Liver (tissue), 9 donors: ENCODE measurements around the gene OR3A3. TPM values are rescaled to one million over a fixed set of nuclear protein-coding genes. Genes with fewer than 3 reads are reported as not detected.
"Not testable (repeated sequence)": the region's sequence is repeated elsewhere in the genome, so short reads cannot be mapped to it uniquely, and the experiment has no call there.

Experiments used
- DNase-seq: peaks from one replicate; pipeline ENCODE4 v3.0.0-alpha.2; 2017; ENCODE audit warnings: low spot score
- H3K27ac ChIP-seq, 2 donors: one replicate each; pipeline ENCODE4 v1.7.0; 2013; ENCODE audit warnings: inconsistent platforms in 2 of 2, low read length in 2 of 2, control low read depth in 1 of 2, low read depth in 1 of 2, mild to moderate bottlenecking in 1 of 2
- H3K27me3 ChIP-seq, 4 donors: one replicate each; pipeline versions ENCODE4 v1.6.1 to v1.7.0; 2013; ENCODE audit warnings: low read length in 3 of 4, inconsistent platforms in 1 of 4, mild to moderate bottlenecking in 1 of 4, moderate library complexity in 1 of 4; ENCODE audit not compliant: control insufficient read depth in 4 of 4, insufficient read depth in 4 of 4
- H3K36me3 ChIP-seq, 4 donors: one replicate each; pipeline versions ENCODE4 v1.6.1 to v1.7.0; 2013; ENCODE audit warnings: low read length in 3 of 4, mild to moderate bottlenecking in 3 of 4, low read depth in 1 of 4, moderate library complexity in 1 of 4; ENCODE audit not compliant: control insufficient read depth in 4 of 4, insufficient read depth in 3 of 4
- H3K4me1 ChIP-seq, 4 donors: one replicate each; pipeline versions ENCODE4 v1.6.1 to v1.7.0; 2013; ENCODE audit warnings: low read length in 3 of 4, mild to moderate bottlenecking in 3 of 4, moderate library complexity in 1 of 4; ENCODE audit not compliant: control insufficient read depth in 4 of 4, insufficient read depth in 4 of 4
- H3K4me3 ChIP-seq, 3 donors: one replicate each; pipeline versions ENCODE4 v1.6.1 to v1.7.0; 2013; ENCODE audit warnings: low read length in 3 of 3, control low read depth in 1 of 3, low read depth in 1 of 3, mild to moderate bottlenecking in 1 of 3
- H3K9ac ChIP-seq, 2 donors: one replicate each; pipeline ENCODE4 v1.7.0; 2013; ENCODE audit warnings: low read length in 2 of 2, mild to moderate bottlenecking in 2 of 2, moderate library complexity in 2 of 2, control low read depth in 1 of 2, low read depth in 1 of 2
- H3K9me3 ChIP-seq, 4 donors: one replicate each; pipeline versions ENCODE4 v1.6.1 to v1.7.0; 2013; ENCODE audit warnings: low read length in 3 of 4; ENCODE audit not compliant: control insufficient read depth in 4 of 4
- EGR1 ChIP-seq, 2 donors: IDR thresholded peaks; 2 replicates each; pipeline ENCODE4 v1.6.1; 2016 to 2018; ENCODE audit warnings: antibody characterized with exemption in 2 of 2, low read depth in 2 of 2
- FOXA1 ChIP-seq: IDR thresholded peaks from 2 replicates; pipeline ENCODE4 v1.6.1; 2016; ENCODE audit warnings: antibody characterized with exemption
- FOXA2 ChIP-seq: IDR thresholded peaks from 2 replicates; pipeline ENCODE4 v1.6.1; 2016; ENCODE audit warnings: antibody characterized with exemption
- GABPA ChIP-seq, 2 donors: IDR thresholded peaks in 1 of 2; conservative IDR thresholded peaks in 1 of 2; 2 replicates each; pipeline ENCODE4 v1.6.1; 2016; ENCODE audit warnings: antibody characterized with exemption in 2 of 2, mild to moderate bottlenecking in 1 of 2, moderate library complexity in 1 of 2
- HNF4A ChIP-seq, 2 donors: conservative IDR thresholded peaks; 2 replicates each; pipeline ENCODE4 v1.6.1; 2016; ENCODE audit warnings: antibody characterized with exemption in 2 of 2, mild to moderate bottlenecking in 2 of 2
- NR2F2 ChIP-seq: IDR thresholded peaks from 2 replicates; pipeline ENCODE4 v1.6.1; 2016; ENCODE audit warnings: antibody characterized with exemption
- RAD21 ChIP-seq, 2 donors: IDR thresholded peaks; 2 replicates each; pipeline ENCODE4 v1.6.1; 2016; ENCODE audit warnings: antibody characterized with exemption in 2 of 2, mild to moderate bottlenecking in 2 of 2
- RXRA ChIP-seq, 2 donors: IDR thresholded peaks; 2 replicates each; pipeline ENCODE4 v1.6.1; 2017 to 2018; ENCODE audit warnings: antibody characterized with exemption in 2 of 2, mild to moderate bottlenecking in 1 of 2
- SP1 ChIP-seq: IDR thresholded peaks from 2 replicates; pipeline ENCODE4 v1.6.1; 2018; ENCODE audit warnings: antibody characterized with exemption, mild to moderate bottlenecking
- TAF1 ChIP-seq: conservative IDR thresholded peaks from 2 replicates; pipeline ENCODE4 v1.6.1; 2016; ENCODE audit warnings: antibody characterized with exemption, mild to moderate bottlenecking
- YY1 ChIP-seq: IDR thresholded peaks from 2 replicates; pipeline ENCODE4 v1.6.1; 2016; ENCODE audit warnings: antibody characterized with exemption, mild to moderate bottlenecking
- WGBS: extraction: QIAGEN DNeasy Blood & Tissue Kit; methylation state at CpG from one replicate; pipeline ENCODE4 v1.1.7; 2013; 5-methylcytosine and 5-hydroxymethylcytosine counted together
- polyA plus RNA-seq, 2 donors: library from polyadenylated mRNA; stranded (reverse) in 1 of 2; unstranded in 1 of 2; fragments of 200-250 nt in 1 of 2; fragments of >200 nt in 1 of 2; fragmentation: Nextera tagmentation in 1 of 2; extraction: Ambion mirVana in 1 of 2; gene quantifications; one replicate each; pipeline versions ENCODE4 v1.2.1 to v1.2.3, GENCODE V29; 2013 to 2015
- total RNA-seq, 2 donors: library from RNA; depleted of rRNA; stranded (reverse); fragments of >200 nt; gene quantifications; one replicate each; pipeline ENCODE4 v1.2.3, GENCODE V29; 2014
- TF ChIP-seq, protein P1 (sequence below): IDR thresholded peaks from 2 replicates; pipeline ENCODE4 v1.6.1; 2016; ENCODE audit warnings: antibody characterized with exemption
- TF ChIP-seq, protein P2 (sequence below): IDR thresholded peaks from 2 replicates; pipeline ENCODE4 v1.6.1; 2016; ENCODE audit warnings: antibody characterized with exemption, mild to moderate bottlenecking
- TF ChIP-seq, protein P3 (sequence below): IDR thresholded peaks from 2 replicates; pipeline ENCODE4 v1.6.1; 2016; ENCODE audit warnings: antibody characterized with exemption
- TF ChIP-seq, protein P4 (sequence below): fragments of 150-350 bp; IDR thresholded peaks from 2 replicates; pipeline ENCODE4 v1.5.1; 2017; ENCODE audit warnings: improper control_type of control experiment, low read depth, low read length; ENCODE audit not compliant: missing input control
- donor health status: healthy.
- donor health status: healthy.
- donor health status: healthy.
- donor health status: healthy.
- donor health status: healthy.

OR3A3 gene
- total and polyA plus RNA-seq, 4 donors, result not detected

DNA sequence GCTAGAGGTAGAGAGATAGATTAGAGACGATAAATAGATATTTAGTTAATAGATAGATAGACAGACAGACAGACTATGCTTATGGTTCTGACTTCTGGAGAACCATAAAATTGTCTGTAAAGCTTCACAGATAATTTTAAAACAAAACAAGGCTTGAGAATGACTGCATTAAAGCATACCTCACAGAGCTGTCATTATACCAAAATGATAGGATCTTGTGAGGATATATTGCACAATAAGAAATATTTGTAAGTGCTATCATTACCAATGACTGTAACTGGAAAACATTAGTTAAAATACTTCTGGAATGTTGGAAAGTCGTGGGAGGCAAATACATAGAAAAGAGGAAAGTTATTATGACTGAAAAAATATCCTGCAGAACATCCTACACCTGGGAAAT, 9.4 kb upstream of the OR3A3 start:
- no peaks in the 10 kb centered on the region for H3K27me3 ChIP-seq
- WGBS, result 56% methylated on average over 2 of the region's 2 CpGs
- no peaks in the 10 kb centered on the region for H3K4me1 ChIP-seq

DNA sequence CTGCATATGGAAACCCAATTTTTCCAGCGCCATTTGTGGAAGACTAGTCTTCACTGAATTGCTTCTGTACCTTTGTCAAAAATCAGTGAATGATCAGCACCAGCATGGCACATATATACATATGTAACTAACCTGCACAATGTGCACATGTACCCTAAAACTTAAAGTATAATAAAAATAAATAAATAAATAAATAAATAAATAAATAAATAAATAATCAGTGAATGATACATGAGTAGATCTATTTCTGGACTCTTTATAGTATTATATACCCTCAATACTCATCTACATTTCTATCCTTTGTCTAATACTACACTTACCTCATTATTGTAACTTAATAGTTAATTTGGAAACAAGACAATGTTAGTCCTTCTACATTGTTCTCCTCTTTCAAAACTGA, 7.3 kb upstream of the OR3A3 start:
- WGBS, result 79% methylated on average over 1 of the region's 1 CpG
- not testable (repeated sequence) for H3K4me3 ChIP-seq, H3K9ac ChIP-seq, H3K27ac ChIP-seq, H3K36me3 ChIP-seq, DNase-seq, H3K27me3 ChIP-seq, H3K4me1 ChIP-seq, H3K9me3 ChIP-seq

More for the DNA sequence above, 9.4 kb upstream of the OR3A3 start:
- Histone ChIP-seq H3K9me3 (peaks cover 0 to 4% (median 2%) of the 10 kb centered on the region in 4 donors), H3K9ac (no peak overlapping the region), H3K27ac (no peak overlapping the region), H3K4me3 (no peak overlapping the region), H3K36me3 (no peaks in the 10 kb centered on the region)
- TF ChIP-seq, protein P1, sequence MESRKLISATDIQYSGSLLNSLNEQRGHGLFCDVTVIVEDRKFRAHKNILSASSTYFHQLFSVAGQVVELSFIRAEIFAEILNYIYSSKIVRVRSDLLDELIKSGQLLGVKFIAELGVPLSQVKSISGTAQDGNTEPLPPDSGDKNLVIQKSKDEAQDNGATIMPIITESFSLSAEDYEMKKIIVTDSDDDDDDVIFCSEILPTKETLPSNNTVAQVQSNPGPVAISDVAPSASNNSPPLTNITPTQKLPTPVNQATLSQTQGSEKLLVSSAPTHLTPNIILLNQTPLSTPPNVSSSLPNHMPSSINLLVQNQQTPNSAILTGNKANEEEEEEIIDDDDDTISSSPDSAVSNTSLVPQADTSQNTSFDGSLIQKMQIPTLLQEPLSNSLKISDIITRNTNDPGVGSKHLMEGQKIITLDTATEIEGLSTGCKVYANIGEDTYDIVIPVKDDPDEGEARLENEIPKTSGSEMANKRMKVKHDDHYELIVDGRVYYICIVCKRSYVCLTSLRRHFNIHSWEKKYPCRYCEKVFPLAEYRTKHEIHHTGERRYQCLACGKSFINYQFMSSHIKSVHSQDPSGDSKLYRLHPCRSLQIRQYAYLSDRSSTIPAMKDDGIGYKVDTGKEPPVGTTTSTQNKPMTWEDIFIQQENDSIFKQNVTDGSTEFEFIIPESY, result no peak
- TF ChIP-seq YY1, result no peak
- no peak for TF ChIP-seq GABPA (IDR thresholded peaks at IDR 0.05 in 1 of 2, conservative IDR thresholded peaks at IDR 0.05 in 1 of 2)
- no peak for TF ChIP-seq RAD21 (IDR thresholded peaks at IDR 0.05)
- TF ChIP-seq FOXA1, result no peak
- no peak for TF ChIP-seq TAF1
- TF ChIP-seq RXRA (IDR thresholded peaks at IDR 0.05), result no peak
- no peak for DNase-seq

DNA sequence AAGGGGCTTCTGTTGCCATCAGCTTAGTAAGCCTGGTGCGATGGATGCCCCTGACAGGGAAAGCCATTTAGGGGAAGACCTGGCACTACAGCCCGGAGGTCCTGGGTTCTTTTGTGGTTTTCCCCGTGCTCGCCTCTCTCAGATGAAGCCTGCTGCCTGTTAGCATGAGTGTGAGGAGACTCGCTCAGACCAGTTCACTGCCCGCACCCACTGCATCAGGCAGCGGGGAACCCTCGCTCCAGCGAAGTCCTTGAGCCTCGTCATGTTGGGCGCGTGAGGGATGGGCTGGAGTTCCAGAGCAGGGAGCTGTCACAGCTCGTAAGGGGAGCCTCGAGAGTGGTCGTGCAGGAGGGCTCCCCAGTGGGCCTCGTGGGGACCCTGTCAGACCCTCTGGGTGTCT, 1.0 kb downstream of the OR3A3 start:
- not testable (repeated sequence) for H3K27ac ChIP-seq, H3K36me3 ChIP-seq, H3K9ac ChIP-seq, H3K4me3 ChIP-seq, H3K9me3 ChIP-seq, H3K27me3 ChIP-seq, DNase-seq, H3K4me1 ChIP-seq
- 60% methylated on average over 4 of the region's 16 CpGs for WGBS

DNA sequence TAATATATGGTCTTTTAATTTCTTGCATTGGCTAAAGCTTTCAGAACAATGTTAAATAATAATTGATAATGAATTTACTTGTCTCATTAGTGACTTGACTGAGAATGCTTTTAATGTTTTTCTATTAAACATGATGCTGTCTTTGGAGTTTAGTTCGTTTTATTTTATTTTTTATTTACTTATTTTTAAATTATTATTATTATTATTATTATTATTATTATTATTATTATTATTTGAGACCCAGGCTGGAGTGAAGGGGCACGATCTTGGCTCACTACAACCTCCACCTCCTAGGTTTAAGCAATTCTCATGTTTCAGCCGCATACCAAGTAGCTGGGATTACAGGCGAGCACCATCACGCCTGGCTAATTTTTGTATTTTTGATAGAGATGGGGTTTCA, 4.4 kb downstream of the OR3A3 start:
- H3K36me3 ChIP-seq, result no peaks in the 10 kb centered on the region
- no peaks in the 10 kb centered on the region for H3K4me1 ChIP-seq
- H3K4me3 ChIP-seq, result no peak overlapping the region
- WGBS, result 77% methylated on average over 5 of the region's 5 CpGs
- no peaks in the 10 kb centered on the region for H3K9me3 ChIP-seq
- no peak for DNase-seq
- no peak overlapping the region for H3K27ac ChIP-seq
- no peaks in the 10 kb centered on the region for H3K27me3 ChIP-seq
- no peak overlapping the region for H3K9ac ChIP-seq
- TF ChIP-seq NR2F2, result no peak
- TF ChIP-seq FOXA2, result no peak
- no peak for TF ChIP-seq HNF4A (conservative IDR thresholded peaks at IDR 0.05)
- TF ChIP-seq TAF1, result no peak
- TF ChIP-seq YY1, result no peak
- TF ChIP-seq EGR1 (IDR thresholded peaks at IDR 0.05; ENCODE audit: low read depth in 2 of 2), result no peak
- TF ChIP-seq, protein P2, sequence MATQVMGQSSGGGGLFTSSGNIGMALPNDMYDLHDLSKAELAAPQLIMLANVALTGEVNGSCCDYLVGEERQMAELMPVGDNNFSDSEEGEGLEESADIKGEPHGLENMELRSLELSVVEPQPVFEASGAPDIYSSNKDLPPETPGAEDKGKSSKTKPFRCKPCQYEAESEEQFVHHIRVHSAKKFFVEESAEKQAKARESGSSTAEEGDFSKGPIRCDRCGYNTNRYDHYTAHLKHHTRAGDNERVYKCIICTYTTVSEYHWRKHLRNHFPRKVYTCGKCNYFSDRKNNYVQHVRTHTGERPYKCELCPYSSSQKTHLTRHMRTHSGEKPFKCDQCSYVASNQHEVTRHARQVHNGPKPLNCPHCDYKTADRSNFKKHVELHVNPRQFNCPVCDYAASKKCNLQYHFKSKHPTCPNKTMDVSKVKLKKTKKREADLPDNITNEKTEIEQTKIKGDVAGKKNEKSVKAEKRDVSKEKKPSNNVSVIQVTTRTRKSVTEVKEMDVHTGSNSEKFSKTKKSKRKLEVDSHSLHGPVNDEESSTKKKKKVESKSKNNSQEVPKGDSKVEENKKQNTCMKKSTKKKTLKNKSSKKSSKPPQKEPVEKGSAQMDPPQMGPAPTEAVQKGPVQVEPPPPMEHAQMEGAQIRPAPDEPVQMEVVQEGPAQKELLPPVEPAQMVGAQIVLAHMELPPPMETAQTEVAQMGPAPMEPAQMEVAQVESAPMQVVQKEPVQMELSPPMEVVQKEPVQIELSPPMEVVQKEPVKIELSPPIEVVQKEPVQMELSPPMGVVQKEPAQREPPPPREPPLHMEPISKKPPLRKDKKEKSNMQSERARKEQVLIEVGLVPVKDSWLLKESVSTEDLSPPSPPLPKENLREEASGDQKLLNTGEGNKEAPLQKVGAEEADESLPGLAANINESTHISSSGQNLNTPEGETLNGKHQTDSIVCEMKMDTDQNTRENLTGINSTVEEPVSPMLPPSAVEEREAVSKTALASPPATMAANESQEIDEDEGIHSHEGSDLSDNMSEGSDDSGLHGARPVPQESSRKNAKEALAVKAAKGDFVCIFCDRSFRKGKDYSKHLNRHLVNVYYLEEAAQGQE, result no peak
- TF ChIP-seq, protein P3, sequence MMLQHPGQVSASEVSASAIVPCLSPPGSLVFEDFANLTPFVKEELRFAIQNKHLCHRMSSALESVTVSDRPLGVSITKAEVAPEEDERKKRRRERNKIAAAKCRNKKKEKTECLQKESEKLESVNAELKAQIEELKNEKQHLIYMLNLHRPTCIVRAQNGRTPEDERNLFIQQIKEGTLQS, result no peak
- TF ChIP-seq, protein P4, sequence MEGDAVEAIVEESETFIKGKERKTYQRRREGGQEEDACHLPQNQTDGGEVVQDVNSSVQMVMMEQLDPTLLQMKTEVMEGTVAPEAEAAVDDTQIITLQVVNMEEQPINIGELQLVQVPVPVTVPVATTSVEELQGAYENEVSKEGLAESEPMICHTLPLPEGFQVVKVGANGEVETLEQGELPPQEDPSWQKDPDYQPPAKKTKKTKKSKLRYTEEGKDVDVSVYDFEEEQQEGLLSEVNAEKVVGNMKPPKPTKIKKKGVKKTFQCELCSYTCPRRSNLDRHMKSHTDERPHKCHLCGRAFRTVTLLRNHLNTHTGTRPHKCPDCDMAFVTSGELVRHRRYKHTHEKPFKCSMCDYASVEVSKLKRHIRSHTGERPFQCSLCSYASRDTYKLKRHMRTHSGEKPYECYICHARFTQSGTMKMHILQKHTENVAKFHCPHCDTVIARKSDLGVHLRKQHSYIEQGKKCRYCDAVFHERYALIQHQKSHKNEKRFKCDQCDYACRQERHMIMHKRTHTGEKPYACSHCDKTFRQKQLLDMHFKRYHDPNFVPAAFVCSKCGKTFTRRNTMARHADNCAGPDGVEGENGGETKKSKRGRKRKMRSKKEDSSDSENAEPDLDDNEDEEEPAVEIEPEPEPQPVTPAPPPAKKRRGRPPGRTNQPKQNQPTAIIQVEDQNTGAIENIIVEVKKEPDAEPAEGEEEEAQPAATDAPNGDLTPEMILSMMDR, result no peak
- TF ChIP-seq, protein P1, result no peak
- no peak for TF ChIP-seq RXRA (IDR thresholded peaks at IDR 0.05)
- no peak for TF ChIP-seq SP1
